C4-2B (cell line): ENCODE results near the gene RC3H1.

Experiments used
- ZFX ChIP-seq: fragments of 450-650 bp; IDR thresholded peaks from 2 replicates; pipeline ENCODE4 v1.6.1; 2017
- TF ChIP-seq, protein P1 (sequence below): fragments of 450-650 bp; conservative IDR thresholded peaks from 2 replicates; pipeline ENCODE4 v1.5.1; 2017; ENCODE audit warnings: mild to moderate bottlenecking

DNA sequence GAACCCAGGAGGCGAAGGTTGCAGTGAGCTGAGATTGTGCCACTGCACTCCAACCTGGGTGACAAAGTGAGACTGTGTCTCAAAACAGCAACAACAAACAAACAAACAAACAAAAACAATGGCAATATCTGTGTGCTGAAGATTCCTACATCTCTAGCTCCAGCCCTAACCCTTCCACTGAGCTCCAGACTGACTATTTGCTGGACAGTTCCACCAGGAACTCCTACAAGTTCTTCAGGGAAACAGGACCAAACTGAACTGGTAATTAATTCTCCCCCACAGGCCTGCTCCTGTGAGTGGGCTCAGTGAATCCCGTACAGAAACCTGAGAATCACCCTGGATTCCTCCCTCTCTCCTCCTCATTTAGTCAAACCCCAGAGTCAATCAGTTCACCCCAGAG, 106.6 kb downstream of the RC3H1 start:
- TF ChIP-seq, protein P1, sequence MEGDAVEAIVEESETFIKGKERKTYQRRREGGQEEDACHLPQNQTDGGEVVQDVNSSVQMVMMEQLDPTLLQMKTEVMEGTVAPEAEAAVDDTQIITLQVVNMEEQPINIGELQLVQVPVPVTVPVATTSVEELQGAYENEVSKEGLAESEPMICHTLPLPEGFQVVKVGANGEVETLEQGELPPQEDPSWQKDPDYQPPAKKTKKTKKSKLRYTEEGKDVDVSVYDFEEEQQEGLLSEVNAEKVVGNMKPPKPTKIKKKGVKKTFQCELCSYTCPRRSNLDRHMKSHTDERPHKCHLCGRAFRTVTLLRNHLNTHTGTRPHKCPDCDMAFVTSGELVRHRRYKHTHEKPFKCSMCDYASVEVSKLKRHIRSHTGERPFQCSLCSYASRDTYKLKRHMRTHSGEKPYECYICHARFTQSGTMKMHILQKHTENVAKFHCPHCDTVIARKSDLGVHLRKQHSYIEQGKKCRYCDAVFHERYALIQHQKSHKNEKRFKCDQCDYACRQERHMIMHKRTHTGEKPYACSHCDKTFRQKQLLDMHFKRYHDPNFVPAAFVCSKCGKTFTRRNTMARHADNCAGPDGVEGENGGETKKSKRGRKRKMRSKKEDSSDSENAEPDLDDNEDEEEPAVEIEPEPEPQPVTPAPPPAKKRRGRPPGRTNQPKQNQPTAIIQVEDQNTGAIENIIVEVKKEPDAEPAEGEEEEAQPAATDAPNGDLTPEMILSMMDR, result no peak
- TF ChIP-seq ZFX, result no peak
